HG03442 (cell line): ENCODE measurements around the gene ABCC2.

Source experiments
- ATAC-seq: cut with Tn5 transposase; IDR thresholded peaks from one replicate; pipeline ENCODE4 v1.9.1; 2021; ENCODE audit warnings: mild to moderate bottlenecking, moderate library complexity; ENCODE audit not compliant: unreplicated experiment

The ABCC2 gene

DNA sequence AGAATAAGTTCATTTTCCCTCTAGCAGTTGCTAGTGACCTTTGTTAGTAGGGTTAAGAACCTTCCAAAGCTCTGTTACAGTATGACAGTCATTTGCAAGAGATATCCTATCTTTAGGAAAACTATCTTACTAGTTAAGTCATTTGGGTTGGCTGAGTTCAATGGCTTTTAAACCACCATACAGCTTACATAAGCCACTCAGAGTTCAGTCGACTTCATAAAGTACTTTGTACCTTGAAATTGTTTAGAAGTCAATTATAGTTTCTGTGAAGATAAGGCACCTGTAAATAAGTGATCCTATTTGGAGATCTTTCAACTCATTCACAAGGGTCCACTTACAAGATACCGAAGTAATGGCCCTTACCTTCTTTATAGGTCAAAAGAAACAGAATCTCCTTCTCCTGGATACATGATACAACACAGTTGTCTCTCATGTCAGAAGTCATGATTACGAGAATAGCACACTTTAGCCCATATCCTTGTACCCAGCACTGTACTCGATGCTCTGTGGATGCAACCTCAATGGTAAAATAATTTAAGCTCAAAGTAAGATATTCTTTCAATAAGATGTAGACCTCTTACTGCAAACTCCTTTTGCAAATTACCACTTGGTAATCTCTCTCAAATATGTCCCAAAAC lies 11.9 kb upstream of the ABCC2 start:
- no peak for ATAC-seq

DNA sequence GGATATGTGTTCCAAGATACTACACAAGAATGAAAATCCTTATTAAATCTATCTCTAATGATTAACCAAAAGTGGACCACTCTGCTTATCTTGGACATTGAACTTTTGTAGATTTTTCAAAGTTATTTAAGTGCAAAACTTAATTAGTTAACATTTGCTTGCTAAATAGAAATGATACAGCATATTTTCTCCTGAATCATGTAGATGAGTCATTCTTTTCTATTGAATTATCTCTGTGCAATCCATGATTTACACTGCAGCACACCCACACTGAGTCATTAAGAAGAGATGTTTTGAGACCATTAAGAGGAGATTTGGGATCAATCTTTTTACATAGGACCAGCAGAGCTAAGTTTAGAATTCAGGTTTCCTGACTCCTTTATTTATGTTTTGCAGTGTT lies 6.6 kb upstream of the ABCC2 start:
- no peak for ATAC-seq

DNA sequence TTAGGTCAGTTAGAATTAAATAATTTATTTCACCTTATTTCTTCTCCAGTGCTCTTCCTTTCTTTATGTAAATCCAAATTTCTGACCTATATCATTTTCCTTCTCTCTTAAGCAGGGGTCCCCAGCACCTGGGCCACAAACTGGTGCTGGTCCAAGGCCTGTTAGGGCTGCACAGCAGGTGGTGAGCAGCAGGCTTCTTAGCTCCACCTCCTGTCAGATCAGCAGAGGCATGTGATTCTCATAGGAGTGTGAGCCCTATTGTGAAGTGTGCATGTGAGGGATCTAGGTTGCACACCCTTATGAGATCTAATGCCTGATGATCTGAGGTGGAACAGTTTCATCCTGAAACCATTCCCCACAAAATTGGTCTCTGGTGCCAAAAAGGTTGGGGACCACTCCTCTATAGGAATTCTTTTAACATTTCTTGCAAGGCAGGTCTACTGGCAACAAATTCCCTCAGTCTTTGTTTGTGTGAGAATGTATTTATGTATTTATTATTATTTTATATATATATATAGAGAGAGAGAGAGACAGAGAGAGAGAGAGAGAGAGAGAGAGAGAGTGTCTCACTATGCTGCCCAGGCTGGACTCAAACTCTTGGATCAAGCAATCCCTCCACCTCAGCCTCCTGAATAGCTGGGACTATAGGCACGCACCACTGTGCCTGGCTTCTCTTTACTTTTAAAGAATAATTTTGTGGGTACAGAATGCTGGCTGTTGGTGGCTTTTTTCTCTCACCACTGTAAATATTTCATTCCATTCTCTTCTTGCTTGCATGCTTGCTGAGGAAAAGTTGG lies 4.3 kb upstream of the ABCC2 start:
- ATAC-seq, result no peak

DNA sequence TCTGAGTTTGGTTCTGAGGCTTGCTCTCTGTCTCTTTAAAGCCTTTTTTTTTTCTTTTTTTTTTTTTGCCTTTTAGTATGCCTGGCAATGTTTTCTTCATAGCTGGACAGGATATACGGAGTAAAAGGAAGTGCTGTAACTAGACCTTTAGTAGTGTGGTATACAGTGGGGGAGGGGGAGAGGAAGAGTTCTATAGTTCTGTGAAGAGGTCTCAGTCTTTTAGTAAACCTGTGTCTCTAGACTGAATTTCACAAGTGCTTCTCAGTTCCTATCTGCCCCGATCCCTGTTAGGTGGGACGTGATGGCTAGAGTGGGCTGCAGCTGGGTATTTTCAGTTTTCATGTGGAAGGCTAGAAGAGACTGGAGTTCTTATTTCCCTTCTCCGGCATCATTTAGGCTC lies 3.1 kb upstream of the ABCC2 start:
- no peak for ATAC-seq

DNA sequence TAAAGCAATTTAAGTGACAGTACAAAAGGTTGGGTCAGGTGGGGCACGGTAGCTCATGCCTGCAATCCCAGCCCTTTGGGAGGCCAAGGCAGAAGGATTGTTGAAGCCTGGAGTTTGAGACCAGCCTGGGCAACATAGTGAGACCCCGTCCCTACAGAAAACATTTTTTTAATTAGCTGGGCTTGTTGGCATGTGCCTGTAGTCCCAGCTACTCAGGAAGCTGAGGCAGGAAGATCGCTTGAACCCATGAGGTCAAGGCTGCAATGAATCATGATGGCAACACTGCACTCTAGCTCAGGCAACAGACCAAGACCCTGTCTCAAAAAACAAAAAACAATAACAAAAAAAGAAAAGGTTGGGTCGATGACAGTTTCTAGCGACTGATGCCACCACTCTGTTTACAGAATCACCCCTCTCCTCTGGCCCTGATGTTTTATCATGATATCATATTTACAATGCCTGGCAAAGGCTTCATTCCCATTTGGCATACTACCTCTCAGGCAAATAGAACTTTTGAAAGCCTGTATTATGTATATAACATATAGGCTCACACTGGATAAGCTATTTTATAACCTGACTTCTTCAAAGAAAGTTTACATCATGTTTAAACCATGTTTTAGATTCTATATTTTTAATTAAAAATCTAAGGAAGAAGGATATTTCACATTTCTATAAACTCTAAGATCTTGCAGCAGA lies 558 bp upstream of the ABCC2 start:
- no peak for ATAC-seq

DNA sequence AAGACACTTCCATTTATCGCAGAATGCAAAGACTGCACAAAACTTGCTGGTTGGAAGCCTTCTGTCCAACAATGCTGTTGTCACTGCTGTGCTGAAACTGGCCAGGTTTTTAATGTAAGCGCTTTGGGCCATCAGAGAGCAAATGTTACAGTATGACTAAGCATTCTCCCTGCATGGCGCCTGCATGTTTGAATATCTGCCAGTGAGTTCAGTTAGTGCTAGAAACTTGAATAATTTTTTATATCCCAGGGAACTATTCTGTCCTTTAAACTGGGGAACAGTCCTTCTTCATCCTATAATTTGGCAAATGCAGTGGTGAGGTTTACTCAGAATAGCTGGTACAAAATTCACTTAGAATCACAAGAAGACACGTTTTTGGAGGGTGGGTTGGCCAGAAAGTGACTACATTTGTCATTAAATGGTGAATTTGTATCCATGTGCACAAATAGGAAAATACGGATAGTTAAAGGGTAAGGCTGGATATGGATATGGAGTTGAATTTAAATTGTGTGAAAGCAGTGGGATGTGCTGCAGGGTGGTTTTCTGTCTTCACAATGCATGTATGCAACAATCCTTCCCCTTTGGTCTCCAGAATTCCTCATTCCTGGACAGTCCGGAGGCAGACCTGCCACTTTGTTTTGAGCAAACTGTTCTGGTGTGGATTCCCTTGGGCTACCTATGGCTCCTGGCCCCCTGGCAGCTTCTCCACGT lies 1.7 kb downstream of the ABCC2 start:
- ATAC-seq, result no peak

DNA sequence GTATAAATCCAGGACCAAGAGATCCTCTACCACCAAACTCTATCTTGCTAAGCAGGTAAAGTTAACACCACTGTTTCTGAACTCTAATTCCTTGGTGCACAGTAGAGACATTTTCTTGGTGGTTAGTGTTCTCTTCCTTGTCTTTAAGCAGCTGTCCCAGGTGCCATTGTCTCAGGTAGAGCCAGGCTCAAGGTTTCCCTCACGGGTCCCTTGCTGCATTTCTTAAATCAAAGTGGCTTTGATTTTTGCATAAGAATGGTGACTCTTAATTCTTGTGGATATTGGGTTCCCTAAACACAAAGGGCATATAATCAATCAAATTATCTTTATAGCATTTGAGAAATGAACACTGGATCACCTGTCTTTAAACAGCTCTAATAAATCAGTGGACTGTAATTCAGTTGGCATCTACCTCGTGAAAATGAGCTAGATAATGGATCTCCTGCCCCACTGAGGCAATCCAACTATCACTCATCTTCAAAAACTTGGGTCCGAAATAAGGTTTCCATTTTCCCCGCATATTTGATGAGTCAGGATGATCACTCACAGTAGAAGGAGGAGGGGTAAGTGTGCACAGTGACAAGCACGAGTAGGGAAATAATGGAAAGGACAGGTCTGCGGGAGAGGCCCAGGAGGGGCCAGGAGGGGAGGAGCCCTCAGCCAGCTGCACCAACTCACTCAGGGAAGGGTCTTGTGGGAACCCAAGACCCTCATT lies 2.4 kb downstream of the ABCC2 start:
- no peak for ATAC-seq

DNA sequence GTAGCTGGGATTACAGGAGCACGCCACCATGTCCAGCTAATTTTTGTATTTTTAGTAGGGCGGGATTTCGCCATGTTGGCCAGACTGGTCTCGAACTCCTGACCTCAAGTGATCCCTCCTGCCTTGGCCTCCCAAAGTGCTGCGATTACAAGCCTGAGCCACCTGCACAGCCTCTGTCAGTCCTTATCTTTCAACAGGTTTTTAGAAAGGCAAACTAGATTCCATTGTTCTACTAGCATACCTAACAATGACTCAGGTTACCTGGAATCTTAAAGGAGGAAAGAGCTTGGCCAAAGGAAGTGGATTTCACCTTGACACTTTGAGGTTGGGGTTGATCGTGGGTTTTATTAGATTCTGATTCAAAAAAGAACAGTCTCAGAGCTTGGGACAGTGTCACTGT lies 3.2 kb downstream of the ABCC2 start:
- ATAC-seq, result no peak

DNA sequence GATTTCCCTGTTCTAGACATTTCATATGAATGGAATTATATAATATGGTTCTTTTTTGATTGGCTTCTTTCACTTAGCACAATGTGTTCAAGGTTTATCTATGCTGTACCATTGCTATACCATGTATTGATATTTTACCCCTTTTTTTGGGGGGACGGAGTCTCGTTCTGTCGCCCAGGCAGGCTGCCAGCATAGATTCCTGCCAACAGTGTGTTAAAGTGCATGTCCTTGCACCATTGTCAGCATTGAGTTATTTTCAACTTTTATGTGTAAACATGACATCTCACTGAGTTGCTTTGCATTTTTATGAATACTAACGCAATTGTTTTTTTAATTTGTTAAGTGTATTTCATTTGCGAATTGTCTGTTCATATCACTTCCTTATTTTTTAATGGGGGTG lies 4.9 kb downstream of the ABCC2 start:
- ATAC-seq, result no peak

DNA sequence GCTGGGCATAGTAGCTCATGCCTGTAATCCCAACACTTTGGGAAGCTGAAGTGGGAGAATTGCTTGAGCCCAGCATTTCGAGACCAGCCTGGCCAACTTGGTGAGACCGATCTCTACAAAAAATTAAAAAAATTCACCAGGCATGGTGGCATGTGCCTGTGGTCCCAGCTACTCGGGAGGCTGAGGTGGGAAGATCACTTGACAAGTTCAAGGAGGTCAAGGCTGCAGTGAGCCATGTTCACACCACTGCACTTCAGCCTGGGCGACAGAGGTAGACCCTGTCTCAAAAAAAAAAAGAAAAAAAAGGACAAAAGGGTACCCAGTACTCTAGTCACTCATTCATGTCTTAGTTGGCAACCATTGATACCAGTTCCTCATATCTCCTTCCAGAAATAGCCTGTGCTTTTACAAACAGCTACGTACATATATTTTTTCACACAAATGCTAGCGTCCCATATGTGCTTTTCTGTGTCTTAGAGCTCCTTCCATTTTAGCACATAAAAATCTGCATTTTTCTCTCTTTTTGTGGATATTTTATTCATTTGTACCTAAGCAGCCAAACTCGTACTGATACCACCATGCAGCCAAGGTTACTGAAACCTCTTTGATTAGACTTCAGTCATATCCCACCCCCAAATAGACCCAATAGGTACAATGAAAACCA lies 5.5 kb downstream of the ABCC2 start:
- ATAC-seq, result no peak

DNA sequence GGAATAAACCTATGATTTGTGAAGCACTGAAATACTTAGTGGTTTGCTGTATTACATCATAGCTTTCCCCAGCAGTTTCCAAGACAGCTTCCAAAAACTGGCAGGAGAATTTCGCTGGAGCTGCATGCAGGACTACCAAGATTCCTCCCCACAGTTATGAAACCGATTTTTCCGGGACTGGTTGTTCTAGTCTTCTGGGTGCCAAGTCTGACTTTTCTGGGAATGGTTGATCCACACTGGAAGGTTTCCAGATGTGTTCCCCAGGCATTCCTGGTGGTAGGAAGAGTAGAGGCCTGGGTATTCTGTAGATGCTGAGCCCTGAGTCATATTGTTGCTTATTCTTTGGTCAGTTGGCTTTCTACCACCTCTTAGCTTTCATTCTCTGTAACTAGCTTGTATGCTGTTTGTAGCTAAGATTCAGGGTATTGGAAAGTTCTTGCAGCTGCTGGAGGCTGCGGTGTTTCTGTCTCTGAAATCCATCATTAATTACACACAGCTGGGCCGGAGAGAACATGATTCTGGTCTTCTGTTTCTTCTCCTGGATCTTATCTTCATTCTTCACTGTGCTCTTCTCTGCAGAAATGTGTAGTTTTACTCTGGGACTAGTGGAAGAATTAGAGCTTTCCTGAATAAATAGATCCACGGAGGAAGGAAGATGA lies 6.3 kb downstream of the ABCC2 start:
- ATAC-seq, result no peak

DNA sequence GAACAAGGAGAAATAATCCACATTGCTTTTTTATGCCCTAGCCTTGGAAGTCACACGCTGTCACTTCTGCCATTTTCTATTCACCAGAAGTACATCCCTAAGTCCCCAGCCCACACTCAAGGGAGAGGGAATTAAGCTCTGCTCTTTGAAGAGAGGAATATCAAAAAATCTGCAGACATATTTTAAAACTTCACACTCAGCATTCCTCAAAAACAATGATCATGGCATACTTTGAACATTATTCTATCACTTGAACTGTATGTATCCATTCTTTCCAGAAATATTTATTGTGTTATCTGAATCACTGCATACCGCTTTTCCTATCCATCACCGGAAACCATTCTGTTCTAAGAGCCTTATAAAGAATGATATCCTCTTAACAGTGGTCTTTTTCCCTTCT lies 9.4 kb downstream of the ABCC2 start:
- no peak for ATAC-seq

DNA sequence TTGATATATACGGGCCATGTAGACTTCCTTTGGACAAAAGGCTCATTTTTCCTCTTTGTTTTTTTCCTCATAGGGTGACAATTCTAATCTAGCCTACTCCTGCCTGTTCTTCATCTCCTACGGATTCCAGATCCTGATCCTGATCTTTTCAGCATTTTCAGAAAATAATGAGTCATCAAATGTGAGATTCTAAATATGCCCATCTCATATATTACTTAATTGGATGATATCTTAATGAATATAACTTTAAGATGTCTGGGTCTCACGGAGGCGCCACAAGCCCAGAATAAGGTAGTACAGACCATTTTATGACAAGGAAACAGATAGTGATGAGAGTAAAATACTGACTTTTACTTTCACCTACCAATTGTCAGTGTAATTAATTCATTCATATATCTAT lies 11.4 kb downstream of the ABCC2 start:
- no peak for ATAC-seq

DNA sequence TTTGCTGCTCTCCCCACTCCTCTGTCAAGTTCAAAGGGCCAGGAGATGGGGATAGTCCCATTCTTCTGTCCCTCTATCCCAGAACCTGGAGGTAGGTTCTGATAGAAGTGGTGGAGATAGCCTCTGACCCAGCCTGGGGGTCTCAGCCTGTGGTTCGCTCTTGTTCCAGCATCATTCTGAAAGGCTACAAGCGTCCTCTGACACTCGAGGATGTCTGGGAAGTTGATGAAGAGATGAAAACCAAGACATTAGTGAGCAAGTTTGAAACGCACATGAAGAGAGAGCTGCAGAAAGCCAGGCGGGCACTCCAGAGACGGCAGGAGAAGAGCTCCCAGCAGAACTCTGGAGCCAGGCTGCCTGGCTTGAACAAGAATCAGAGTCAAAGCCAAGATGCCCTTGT lies 14.5 kb downstream of the ABCC2 start:
- no peak for ATAC-seq

DNA sequence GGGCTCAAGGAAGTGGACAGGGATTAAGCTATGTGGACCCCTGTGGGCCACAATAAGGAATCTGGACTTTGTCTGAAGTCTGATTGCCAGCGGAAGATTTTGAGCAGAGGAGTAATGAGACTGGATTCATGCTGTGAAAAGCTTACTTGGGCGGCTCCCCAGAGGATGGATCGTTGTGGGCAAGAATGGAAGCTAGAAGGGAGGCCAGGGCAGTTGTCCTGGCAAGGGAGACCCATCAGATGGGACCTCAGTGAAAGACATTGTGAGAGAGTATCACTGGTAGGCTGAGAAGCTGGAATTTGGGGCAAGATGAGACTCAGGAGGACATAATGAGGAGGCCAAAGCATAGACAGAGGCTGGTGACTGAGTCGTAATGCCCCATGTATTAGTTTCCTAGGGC lies 15.6 kb downstream of the ABCC2 start:
- no peak for ATAC-seq

DNA sequence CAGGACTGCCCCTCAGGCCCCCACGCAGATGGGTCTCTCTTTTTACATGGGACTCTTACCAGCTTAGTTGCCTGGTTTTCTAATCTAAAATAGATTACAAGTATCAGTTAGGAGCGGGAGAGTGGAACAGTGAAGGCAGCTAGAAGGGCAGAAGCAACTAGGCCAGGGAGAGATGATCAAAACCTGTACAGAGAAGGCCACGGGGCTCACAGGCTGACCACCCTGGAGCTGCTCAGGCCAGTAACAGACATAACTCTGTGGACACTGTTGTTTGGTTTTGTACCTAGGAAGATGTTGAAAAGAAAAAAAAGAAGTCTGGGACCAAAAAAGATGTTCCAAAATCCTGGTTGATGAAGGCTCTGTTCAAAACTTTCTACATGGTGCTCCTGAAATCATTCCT lies 16.5 kb downstream of the ABCC2 start:
- no peak for ATAC-seq

DNA sequence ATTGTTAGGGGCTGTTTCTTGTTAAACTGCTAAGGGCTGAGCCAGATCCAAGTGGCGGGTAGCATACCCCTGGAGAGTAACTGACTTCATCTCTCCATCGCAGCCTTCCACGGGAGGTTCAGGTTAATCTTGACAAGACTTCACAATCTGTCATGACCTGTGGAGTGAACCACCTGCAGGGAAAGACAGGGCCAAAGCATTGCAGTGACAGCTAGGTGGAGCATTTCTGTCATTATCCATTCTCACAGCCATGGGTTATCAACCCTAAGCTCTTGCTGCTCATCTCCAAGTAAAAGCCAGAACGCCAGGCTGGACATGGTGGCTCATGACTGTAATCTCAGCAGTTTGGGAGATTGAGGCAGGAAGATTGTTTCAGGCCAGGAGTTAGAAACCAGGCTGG lies 17.2 kb downstream of the ABCC2 start:
- no peak for ATAC-seq

DNA sequence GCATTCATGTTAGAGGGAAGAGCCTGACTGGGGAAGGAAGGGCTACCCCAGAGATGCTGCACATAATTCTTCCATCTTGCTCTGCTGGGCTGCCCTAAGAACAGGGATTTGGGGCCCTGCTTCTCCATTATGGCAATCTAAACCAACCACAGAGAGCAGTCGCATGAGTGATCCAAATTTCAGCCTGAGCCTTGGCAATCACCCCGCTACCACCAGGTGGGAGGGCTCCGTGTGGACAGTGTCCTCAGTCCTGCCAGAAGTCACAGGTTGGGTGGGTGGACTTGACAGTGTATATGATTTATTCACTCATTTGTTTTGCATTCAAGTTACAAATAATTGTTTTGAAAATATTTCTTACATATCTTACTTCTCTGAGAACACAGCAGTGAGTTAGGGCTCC lies 22.0 kb downstream of the ABCC2 start:
- no peak for ATAC-seq

DNA sequence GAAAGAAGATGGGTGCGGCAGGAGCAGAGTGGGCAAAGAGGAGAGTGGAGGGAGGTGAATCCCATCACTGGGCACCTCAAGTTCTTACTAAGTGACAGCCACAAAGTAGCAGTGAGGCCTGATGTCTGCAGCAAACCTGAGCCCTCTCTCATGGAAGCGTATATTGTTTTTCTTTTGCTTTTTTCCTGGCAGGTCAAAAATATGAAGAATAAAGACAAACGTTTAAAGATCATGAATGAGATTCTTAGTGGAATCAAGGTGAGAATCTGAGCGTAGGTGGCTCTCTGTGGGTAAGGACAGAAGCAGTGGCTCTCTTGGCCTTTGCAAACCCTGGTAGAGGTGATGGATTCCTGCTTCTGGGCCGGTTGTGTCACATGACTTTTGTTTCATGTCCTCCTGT lies 22.8 kb downstream of the ABCC2 start:
- ATAC-seq, result no peak

DNA sequence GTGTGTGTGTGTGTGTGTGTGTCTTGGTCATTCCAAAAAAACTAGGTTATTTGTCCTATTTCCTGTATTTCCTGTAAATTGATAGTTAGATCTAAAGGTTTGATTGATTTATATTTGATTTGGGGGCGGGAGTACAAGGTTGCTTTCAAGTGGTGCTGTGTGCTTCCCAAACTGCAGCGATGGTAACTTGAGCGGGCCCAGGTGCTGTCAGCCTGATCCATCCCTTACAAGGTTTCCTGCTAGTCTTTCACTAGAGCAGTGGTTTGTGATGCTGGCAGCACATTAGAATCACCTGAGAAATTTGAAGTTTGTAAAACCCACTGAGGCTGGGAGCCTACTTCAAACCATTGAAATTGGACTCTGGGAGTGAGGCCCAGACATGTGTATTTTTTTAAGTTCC lies 23.7 kb downstream of the ABCC2 start:
- no peak for ATAC-seq
